SK-N-SH (cell line): ENCODE results near the gene FOXM1. TPM values are rescaled to one million over a fixed set of nuclear protein-coding genes. Genes with fewer than 3 reads are reported as not detected.

Experiments
- CTCF ChIA-PET: fragments of 300-600, 350-600 bp; formaldehyde crosslinking; extraction: SDS; loops from one replicate; lab custom pipeline; 2021; lab: Yijun Ruan, JAX
- POLR2A ChIA-PET: fragments of 350-600 bp; sonication (Branson Sonifier 250); formaldehyde crosslinking; extraction: SDS; loops from one replicate; lab custom pipeline; 2020; ENCODE audit warnings: antibody characterized with exemption, inconsistent platforms; lab: Yijun Ruan, JAX
- DNase-seq: peaks from one replicate; pipeline ENCODE4 v3.0.0; 2012
- H2AFZ ChIP-seq: fragments of 200-600 bp; sonication (generic); 2 replicates; pipeline ENCODE4 v1.8.1; 2016; ENCODE audit warnings: antibody characterized with exemption, mild to moderate bottlenecking, low read depth
- H3F3A ChIP-seq: fragments of 200-600 bp; sonication (generic); replicated peaks from 2 replicates; pipeline ENCODE3; 2016; ENCODE audit warnings: antibody characterized with exemption, mild to moderate bottlenecking; ENCODE audit not compliant: insufficient read depth
- H3K27ac ChIP-seq, 2 experiments: fragments of 200-500 bp in 1 of 2; fragments of 200-600 bp in 1 of 2; sonication (Bioruptor generic) in 1 of 2; sonication (generic), shearing (Covaris generic) in 1 of 2; 2 replicates each; pipeline versions ENCODE4 v1.5.1 to v1.6.1; 2014 to 2016; ENCODE audit warnings: low read depth in 2 of 2, inconsistent platforms in 1 of 2, low read length in 1 of 2, mild to moderate bottlenecking in 1 of 2, mixed read lengths in 1 of 2
- H3K27me3 ChIP-seq: fragments of 200-600 bp; sonication (generic), shearing (Covaris generic); 2 replicates; pipeline ENCODE4 v1.6.1; 2016; ENCODE audit warnings: mixed run types; ENCODE audit not compliant: insufficient read depth
- H3K36me3 ChIP-seq, 2 experiments: fragments of 200-500 bp in 1 of 2; fragments of 200-600 bp in 1 of 2; sonication (Bioruptor generic) in 1 of 2; sonication (generic) in 1 of 2; replicated peaks in 1 of 2; 2 replicates each; pipeline versions ENCODE3 to v1.5.1; 2014 to 2016; ENCODE audit warnings: low read length in 1 of 2, mild to moderate bottlenecking in 1 of 2; ENCODE audit not compliant: insufficient read depth in 2 of 2, control insufficient read depth in 1 of 2
- H3K4me1 ChIP-seq, 2 experiments: fragments of 200-500 bp in 1 of 2; fragments of 200-600 bp in 1 of 2; sonication (Bioruptor generic) in 1 of 2; sonication (generic), shearing (Covaris generic) in 1 of 2; 2 replicates each; pipeline versions ENCODE4 v1.5.1 to v1.6.1; 2014 to 2016; ENCODE audit warnings: low read depth in 1 of 2, low read length in 1 of 2, mixed run types in 1 of 2; ENCODE audit not compliant: insufficient read depth in 2 of 2, control insufficient read depth in 1 of 2
- H3K4me2 ChIP-seq: fragments of 200-600 bp; sonication (generic), shearing (Covaris generic); 2 replicates; pipeline ENCODE4 v1.6.1; 2017; ENCODE audit warnings: mixed run types
- H3K4me3 ChIP-seq, 2 experiments: fragments of 200-500 bp in 1 of 2; fragments of 200-600 bp in 1 of 2; sonication (Bioruptor generic) in 1 of 2; sonication (generic), shearing (Covaris generic) in 1 of 2; 2 replicates each; pipeline versions ENCODE4 v1.5.1 to v1.8.1; 2014 to 2016; ENCODE audit warnings: low read depth in 2 of 2, inconsistent platforms in 1 of 2, low read length in 1 of 2, mild to moderate bottlenecking in 1 of 2, mixed read lengths in 1 of 2, moderate library complexity in 1 of 2
- H3K79me2 ChIP-seq: fragments of 200-600 bp; sonication (generic); 2 replicates; pipeline ENCODE4 v1.8.1; 2017; ENCODE audit warnings: mild to moderate bottlenecking; ENCODE audit not compliant: insufficient read depth
- H3K9ac ChIP-seq: fragments of 200-600 bp; sonication (generic); 2 replicates; pipeline ENCODE4 v1.6.1; 2017; ENCODE audit warnings: mixed run types
- H3K9me2 ChIP-seq: fragments of 200-600 bp; sonication (generic); 2 replicates; pipeline ENCODE4 v1.6.1; 2017; ENCODE audit warnings: mixed run types
- H3K9me3 ChIP-seq: fragments of 200-600 bp; sonication (generic); 2 replicates; pipeline ENCODE4 v1.6.1; 2017; ENCODE audit warnings: mixed run types, mild to moderate bottlenecking, moderate library complexity
- H4K20me1 ChIP-seq: fragments of 200-600 bp; sonication (generic); 2 replicates; pipeline ENCODE4 v1.6.1; 2017; ENCODE audit warnings: mild to moderate bottlenecking, mixed run types; ENCODE audit not compliant: insufficient read depth
- CHD2 ChIP-seq: fragments of 150-350 bp; IDR thresholded peaks from 2 replicates; pipeline ENCODE4 v1.6.1; 2018; ENCODE audit warnings: low read length; ENCODE audit not compliant: partially characterized antibody
- EP300 ChIP-seq, 2 experiments: IDR thresholded peaks; 2 replicates each; pipeline versions ENCODE4 v1.4.0 to v1.6.1; 2012; ENCODE audit warnings: borderline replicate concordance in 1 of 2, low read depth in 1 of 2, low read length in 1 of 2
- FOSL2 ChIP-seq: IDR thresholded peaks from 2 replicates; pipeline ENCODE4 v1.4.0; 2012; ENCODE audit warnings: low read depth, mild to moderate bottlenecking, moderate library complexity, borderline replicate concordance
- FOXM1 ChIP-seq: IDR thresholded peaks from 2 replicates; pipeline ENCODE4 v1.4.0; 2012; ENCODE audit warnings: low read depth, mild to moderate bottlenecking
- GABPA ChIP-seq: IDR thresholded peaks from 2 replicates; pipeline ENCODE4 v1.4.0; 2012; ENCODE audit warnings: low read depth, mild to moderate bottlenecking
- JUND ChIP-seq: IDR thresholded peaks from 2 replicates; pipeline ENCODE4 v1.4.0; 2012
- MEF2A ChIP-seq: IDR thresholded peaks from 2 replicates; pipeline ENCODE4 v1.4.0; 2012; ENCODE audit warnings: low read depth, borderline replicate concordance
- MXI1 ChIP-seq: IDR thresholded peaks from 2 replicates; pipeline ENCODE4 v1.6.1; 2012; ENCODE audit warnings: mild to moderate bottlenecking, low read depth, low read length, improper control_type of control experiment
- NFIC ChIP-seq: IDR thresholded peaks from 2 replicates; pipeline ENCODE4 v1.4.0; 2012; ENCODE audit warnings: borderline replicate concordance
- NRF1 ChIP-seq: IDR thresholded peaks from 2 replicates; pipeline ENCODE4 v1.6.1; 2012; ENCODE audit warnings: low read depth, mild to moderate bottlenecking, low read length
- RAD21 ChIP-seq: IDR thresholded peaks from 2 replicates; pipeline ENCODE4 v1.6.1; 2012; ENCODE audit warnings: mild to moderate bottlenecking, low read length
- SIN3A ChIP-seq: IDR thresholded peaks from 2 replicates; pipeline ENCODE4 v1.6.1; 2012; ENCODE audit warnings: low read depth, mild to moderate bottlenecking, low read length, moderate library complexity, borderline replicate concordance
- WGBS: methylation state at CpG from one replicate; pipeline ENCODE4 v1.1.6; 2017; ENCODE audit warnings: low lambda C conversion rate; 5-methylcytosine and 5-hydroxymethylcytosine counted together
- polyA plus RNA-seq, 3 experiments: library from polyadenylated mRNA; depleted of rRNA; stranded (reverse); fragments of >200 nt; gene quantifications; 2 replicates each; pipeline ENCODE4 v1.2.3, GENCODE V29; 2012
- TF ChIP-seq, protein P1 (sequence below): fragments of 200-600 bp; sonication (generic); IDR thresholded peaks from 2 replicates; pipeline ENCODE4 v1.6.1; 2017; ENCODE audit warnings: antibody characterized with exemption, mild to moderate bottlenecking, moderate library complexity
- TF ChIP-seq, protein P2 (sequence below): IDR thresholded peaks from 2 replicates; pipeline ENCODE4 v1.4.0; 2012; ENCODE audit warnings: low read depth, borderline replicate concordance
- TF ChIP-seq, protein P3 (sequence below): fragments of 150-350 bp; IDR thresholded peaks from 2 replicates; pipeline ENCODE4 v1.6.1; 2016; ENCODE audit warnings: mild to moderate bottlenecking, low read depth, low read length

FOXM1 gene
- polyA plus RNA-seq, 1 of the 3 experiments (the other 2 are of a cell fraction) = 29.9 TPM

DNA sequence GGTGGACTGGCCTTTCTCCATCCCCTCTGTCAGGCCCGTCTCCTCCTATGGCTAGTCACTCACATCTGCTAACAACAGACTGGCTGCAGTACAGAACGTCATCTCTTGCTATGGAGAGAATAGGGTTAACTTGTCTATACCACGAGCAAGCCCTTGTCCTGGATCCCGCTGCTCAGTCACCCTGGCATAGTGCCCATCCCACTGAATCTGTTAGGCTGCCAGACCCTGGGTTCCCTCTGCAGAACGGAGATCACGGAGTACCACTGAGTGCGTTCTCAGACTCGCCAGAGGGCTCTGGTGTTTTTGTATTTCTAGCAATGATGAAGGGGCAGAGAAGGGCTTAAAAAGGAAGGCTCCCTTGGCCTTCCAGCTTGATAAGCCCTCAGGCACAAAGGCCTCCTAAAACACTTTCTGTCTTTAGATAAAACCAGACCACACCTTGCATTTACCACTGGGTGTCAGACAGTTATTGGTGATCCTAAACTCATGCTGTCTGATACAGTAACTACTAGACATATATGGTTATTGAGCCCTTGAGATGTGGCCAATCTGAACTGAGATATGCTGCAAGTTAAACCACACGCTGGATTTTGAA lies 35.8 kb downstream of the FOXM1 start:
- peak; percentile 84 for DNase-seq
- TF ChIP-seq MEF2A (no peak), GABPA (no peak), MXI1 (no peak; the same call in 1 of the 2 replicates), FOXM1 (no peak), FOSL2 (no peak), RAD21 (no peak), NRF1 (no peak), EP300 (IDR thresholded peaks at IDR 0.05; ENCODE audit: borderline replicate concordance in 1 of 2, low read depth in 1 of 2, low read length in 1 of 2) (no peak), NFIC (no peak), SIN3A (no peak), CHD2 (no peak), JUND (no peak)
- TF ChIP-seq, protein P1, sequence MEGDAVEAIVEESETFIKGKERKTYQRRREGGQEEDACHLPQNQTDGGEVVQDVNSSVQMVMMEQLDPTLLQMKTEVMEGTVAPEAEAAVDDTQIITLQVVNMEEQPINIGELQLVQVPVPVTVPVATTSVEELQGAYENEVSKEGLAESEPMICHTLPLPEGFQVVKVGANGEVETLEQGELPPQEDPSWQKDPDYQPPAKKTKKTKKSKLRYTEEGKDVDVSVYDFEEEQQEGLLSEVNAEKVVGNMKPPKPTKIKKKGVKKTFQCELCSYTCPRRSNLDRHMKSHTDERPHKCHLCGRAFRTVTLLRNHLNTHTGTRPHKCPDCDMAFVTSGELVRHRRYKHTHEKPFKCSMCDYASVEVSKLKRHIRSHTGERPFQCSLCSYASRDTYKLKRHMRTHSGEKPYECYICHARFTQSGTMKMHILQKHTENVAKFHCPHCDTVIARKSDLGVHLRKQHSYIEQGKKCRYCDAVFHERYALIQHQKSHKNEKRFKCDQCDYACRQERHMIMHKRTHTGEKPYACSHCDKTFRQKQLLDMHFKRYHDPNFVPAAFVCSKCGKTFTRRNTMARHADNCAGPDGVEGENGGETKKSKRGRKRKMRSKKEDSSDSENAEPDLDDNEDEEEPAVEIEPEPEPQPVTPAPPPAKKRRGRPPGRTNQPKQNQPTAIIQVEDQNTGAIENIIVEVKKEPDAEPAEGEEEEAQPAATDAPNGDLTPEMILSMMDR = no peak
- TF ChIP-seq, protein P2, sequence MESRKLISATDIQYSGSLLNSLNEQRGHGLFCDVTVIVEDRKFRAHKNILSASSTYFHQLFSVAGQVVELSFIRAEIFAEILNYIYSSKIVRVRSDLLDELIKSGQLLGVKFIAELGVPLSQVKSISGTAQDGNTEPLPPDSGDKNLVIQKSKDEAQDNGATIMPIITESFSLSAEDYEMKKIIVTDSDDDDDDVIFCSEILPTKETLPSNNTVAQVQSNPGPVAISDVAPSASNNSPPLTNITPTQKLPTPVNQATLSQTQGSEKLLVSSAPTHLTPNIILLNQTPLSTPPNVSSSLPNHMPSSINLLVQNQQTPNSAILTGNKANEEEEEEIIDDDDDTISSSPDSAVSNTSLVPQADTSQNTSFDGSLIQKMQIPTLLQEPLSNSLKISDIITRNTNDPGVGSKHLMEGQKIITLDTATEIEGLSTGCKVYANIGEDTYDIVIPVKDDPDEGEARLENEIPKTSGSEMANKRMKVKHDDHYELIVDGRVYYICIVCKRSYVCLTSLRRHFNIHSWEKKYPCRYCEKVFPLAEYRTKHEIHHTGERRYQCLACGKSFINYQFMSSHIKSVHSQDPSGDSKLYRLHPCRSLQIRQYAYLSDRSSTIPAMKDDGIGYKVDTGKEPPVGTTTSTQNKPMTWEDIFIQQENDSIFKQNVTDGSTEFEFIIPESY = no peak
- TF ChIP-seq, protein P3, sequence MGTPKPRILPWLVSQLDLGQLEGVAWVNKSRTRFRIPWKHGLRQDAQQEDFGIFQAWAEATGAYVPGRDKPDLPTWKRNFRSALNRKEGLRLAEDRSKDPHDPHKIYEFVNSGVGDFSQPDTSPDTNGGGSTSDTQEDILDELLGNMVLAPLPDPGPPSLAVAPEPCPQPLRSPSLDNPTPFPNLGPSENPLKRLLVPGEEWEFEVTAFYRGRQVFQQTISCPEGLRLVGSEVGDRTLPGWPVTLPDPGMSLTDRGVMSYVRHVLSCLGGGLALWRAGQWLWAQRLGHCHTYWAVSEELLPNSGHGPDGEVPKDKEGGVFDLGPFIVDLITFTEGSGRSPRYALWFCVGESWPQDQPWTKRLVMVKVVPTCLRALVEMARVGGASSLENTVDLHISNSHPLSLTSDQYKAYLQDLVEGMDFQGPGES = no peak; the same call in 1 of the 2 replicates
- TF ChIP-seq, all 33 proteins: peak for 0
- H3K4me2 ChIP-seq = no peak overlapping the region
- H2AFZ ChIP-seq = no peak overlapping the region
- WGBS = 63% methylated on average over 9 of the region's 9 CpGs
- H3K4me3 ChIP-seq = no peak overlapping the region
- ChIA-PET POLR2A (no interaction called here), CTCF (interaction anchor here (2.6 kb wide), 1 partner anchor 12 kb away, joined by 10 read pairs; no protein-coding TSS in a partner anchor)
- no peaks in the 10 kb centered on the region for H4K20me1 ChIP-seq
- H3K27ac ChIP-seq = peak overlapping the region in 1 of 2 experiments; percentile 39; a peak in 2 of 4 replicates
- no peaks in the 10 kb centered on the region for H3K27me3 ChIP-seq
- H3K36me3 ChIP-seq = no peaks in the 10 kb centered on the region
- H3K79me2 ChIP-seq = no peaks in the 10 kb centered on the region
- H3F3A ChIP-seq = no peaks in the 10 kb centered on the region
- no peaks in the 10 kb centered on the region for H3K9me3 ChIP-seq
- no peaks in the 10 kb centered on the region for H3K9me2 ChIP-seq
- peaks cover 0 to 8% of the 10 kb centered on the region in 2 experiments; a peak in 1 of 4 replicates for H3K4me1 ChIP-seq
- no peak overlapping the region for H3K9ac ChIP-seq
